Measurements from ENCODE around the gene YES1.

- no peak for TF ChIP-seq POLR2A (IDR thresholded peaks at IDR 0.05)
- TF ChIP-seq, protein P1, sequence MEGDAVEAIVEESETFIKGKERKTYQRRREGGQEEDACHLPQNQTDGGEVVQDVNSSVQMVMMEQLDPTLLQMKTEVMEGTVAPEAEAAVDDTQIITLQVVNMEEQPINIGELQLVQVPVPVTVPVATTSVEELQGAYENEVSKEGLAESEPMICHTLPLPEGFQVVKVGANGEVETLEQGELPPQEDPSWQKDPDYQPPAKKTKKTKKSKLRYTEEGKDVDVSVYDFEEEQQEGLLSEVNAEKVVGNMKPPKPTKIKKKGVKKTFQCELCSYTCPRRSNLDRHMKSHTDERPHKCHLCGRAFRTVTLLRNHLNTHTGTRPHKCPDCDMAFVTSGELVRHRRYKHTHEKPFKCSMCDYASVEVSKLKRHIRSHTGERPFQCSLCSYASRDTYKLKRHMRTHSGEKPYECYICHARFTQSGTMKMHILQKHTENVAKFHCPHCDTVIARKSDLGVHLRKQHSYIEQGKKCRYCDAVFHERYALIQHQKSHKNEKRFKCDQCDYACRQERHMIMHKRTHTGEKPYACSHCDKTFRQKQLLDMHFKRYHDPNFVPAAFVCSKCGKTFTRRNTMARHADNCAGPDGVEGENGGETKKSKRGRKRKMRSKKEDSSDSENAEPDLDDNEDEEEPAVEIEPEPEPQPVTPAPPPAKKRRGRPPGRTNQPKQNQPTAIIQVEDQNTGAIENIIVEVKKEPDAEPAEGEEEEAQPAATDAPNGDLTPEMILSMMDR (IDR thresholded peaks at IDR 0.05): no peak
- no peak for TF ChIP-seq POLR2AphosphoS5 (IDR thresholded peaks at IDR 0.05)
Observed at GRCh38 chr18:703213-703967, 108.7 kb downstream of the YES1 start.
